Measurements from ENCODE around the gene STRAP. TPM values are rescaled to one million over a fixed set of nuclear protein-coding genes. Genes with fewer than 3 reads are reported as not detected.
"Not testable (repeated sequence)": the region's sequence is repeated elsewhere in the genome, so short reads cannot be mapped to it uniquely, and the experiment has no call there.

STRAP gene
- total and polyA plus RNA-seq, 4 donors = 64.1 to 238 (median 145) TPM

DNA sequence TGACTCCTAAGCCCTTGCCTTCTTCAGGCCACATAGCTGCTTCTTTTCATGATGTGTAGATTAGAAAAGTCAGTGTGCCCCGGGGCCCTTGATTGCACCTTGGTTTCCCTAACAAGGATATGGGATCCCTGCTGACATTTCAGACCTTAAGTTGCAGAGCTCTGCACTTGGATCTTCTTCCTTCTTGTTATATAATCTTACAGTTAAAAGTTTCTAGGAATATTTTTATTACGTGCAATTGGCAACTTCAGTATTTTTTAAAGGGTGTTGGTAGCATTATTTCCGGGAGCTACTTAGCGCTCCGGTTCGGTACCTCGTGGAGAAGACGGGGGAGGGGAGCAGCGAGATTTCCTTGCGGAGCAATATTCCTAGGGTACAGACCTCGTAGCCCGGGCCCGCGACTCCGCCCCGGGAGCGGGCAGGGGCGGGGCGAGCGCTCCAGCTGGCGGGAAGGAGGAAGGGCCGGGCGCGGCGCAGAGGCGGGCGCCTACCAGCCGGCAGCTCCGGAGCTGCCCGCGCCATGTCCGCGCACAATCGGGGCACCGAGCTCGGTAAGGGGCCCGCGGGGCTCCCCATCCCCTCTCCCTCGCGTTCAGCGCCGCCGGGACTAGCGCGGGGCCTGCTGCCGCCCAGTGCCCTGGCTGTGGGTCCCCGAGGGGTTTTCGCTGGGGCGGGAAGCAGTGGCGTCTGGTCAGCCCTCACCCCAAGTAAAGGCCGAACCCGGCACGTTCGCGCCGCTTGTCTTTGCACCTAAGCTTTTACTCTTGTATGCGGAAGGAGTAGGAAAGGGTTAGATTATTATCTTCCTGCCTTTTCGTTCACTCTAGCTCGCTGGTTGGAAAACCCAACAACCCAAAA is 28.9 kb downstream of the STRAP start, which contains the start of gene DERA:
TSS of gene DERA (plus strand) at position 469 of the 858 bp plus-strand sequence. CDS start at position 521, 52 bp downstream.
- no peaks in the 10 kb centered on the region for H3K9me3 ChIP-seq (ENCODE audit: control insufficient read depth, insufficient read depth, low read length)
- peak in 4 of 6 donors; percentile 59 to 91 (median 75) for DNase-seq (ENCODE audit: low read depth in 4 of 6, low spot score in 6 of 6)
- H3K4me1 ChIP-seq (ENCODE audit: control insufficient read depth, insufficient read depth, low read length) = no peaks in the 10 kb centered on the region
- peak within 1 kb of the TSS; percentile 76 for H3K4me3 ChIP-seq (ENCODE audit: low read depth, low read length)
- WGBS (ENCODE audit: insufficient coverage) = under 1% methylated on average over 48 of the region's 59 CpGs
- H3K27me3 ChIP-seq (ENCODE audit: control insufficient read depth, insufficient read depth, low read length) = no peaks in the 10 kb centered on the region
- peak within 1 kb of the TSS; percentile 89 for H3K27ac ChIP-seq (ENCODE audit: low read depth, low read length)
- no peaks in the 10 kb centered on the region for H3K36me3 ChIP-seq (ENCODE audit: control insufficient read depth, insufficient read depth, low read length)

DNA sequence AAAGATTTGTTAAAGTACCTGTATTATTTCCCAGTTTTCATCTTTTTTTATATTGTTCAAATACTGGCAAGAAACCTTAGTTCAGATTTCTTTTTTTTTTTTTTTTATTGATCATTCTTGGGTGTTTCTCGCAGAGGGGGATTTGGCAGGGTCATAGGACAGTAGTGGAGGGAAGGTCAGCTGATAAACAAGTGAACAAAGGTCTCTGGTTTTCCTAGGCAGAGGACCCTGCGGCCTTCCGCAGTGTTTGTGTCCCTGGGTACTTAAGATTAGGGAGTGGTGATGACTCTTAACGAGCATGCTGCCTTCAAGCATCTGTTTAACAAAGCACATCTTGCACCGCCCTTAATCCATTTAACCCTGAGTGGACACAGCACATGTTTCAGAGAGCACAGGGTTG is 29.7 kb downstream of the STRAP start:
- not testable (repeated sequence) for H3K4me1 ChIP-seq (ENCODE audit: control insufficient read depth, insufficient read depth, low read length); DNase-seq (ENCODE audit: low read depth in 4 of 6, low spot score in 6 of 6); H3K9me3 ChIP-seq (ENCODE audit: control insufficient read depth, insufficient read depth, low read length); H3K27me3 ChIP-seq (ENCODE audit: control insufficient read depth, insufficient read depth, low read length); H3K36me3 ChIP-seq (ENCODE audit: control insufficient read depth, insufficient read depth, low read length); H3K27ac ChIP-seq (ENCODE audit: low read depth, low read length)
- peak overlapping the region; percentile 76 for H3K4me3 ChIP-seq (ENCODE audit: low read depth, low read length)
- WGBS (ENCODE audit: insufficient coverage) = no CpG with 5 or more reads among the region's 5 CpGs

DNA sequence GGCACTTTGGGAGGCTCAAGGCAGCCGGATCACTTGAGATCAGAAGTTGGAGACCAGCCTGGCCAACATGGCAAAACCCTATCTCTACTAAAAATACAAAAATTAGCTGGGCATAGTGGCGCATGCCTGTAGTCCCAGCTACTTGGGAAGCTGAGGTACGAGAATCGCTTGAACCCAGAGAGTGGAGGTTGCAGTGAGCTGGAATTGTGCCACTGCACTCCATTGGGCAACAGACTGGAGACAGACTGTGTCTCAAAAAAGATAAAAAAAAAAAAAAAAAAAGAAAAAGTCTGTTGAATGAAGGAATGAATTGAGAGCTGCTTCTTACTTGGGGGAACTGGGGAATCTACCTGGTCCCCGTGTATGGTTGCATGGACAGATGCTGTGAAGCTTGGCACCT is 31.9 kb downstream of the STRAP start:
- not testable (repeated sequence) for H3K4me3 ChIP-seq (ENCODE audit: low read depth, low read length); H3K27me3 ChIP-seq (ENCODE audit: control insufficient read depth, insufficient read depth, low read length); H3K36me3 ChIP-seq (ENCODE audit: control insufficient read depth, insufficient read depth, low read length); DNase-seq (ENCODE audit: low read depth in 4 of 6, low spot score in 6 of 6); H3K4me1 ChIP-seq (ENCODE audit: control insufficient read depth, insufficient read depth, low read length); H3K9me3 ChIP-seq (ENCODE audit: control insufficient read depth, insufficient read depth, low read length); H3K27ac ChIP-seq (ENCODE audit: low read depth, low read length)
- WGBS (ENCODE audit: insufficient coverage) = 100% methylated on average over 2 of the region's 5 CpGs

DNA sequence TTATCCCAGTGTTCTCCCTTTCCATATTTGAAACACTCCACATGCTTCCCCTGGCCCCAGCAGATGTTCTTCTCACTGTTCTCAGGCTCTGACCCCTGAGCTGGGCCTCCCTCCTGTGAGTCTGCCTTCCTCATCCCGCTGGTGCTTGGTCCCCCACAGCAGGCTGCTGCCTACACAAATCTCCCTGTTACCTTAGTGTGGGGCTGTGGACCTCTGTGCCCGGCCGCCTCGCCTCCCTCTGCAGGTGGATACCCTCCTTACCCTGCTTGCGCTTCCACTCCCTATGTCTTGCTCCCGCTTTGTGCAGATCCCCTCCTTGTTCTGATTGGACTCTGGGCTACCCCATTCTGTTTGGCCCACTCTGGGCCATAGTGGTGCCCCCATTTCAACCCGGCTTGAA is 35.9 kb downstream of the STRAP start:
- H3K9me3 ChIP-seq (ENCODE audit: control insufficient read depth, insufficient read depth, low read length) = peaks cover 1% of the 10 kb centered on the region
- no peak for DNase-seq (ENCODE audit: low read depth in 4 of 6, low spot score in 6 of 6)
- no peaks in the 10 kb centered on the region for H3K27me3 ChIP-seq (ENCODE audit: control insufficient read depth, insufficient read depth, low read length)
- H3K4me1 ChIP-seq (ENCODE audit: control insufficient read depth, insufficient read depth, low read length) = peaks cover 5% of the 10 kb centered on the region
- H3K27ac ChIP-seq (ENCODE audit: low read depth, low read length) = no peak overlapping the region
- H3K4me3 ChIP-seq (ENCODE audit: low read depth, low read length) = no peak overlapping the region
- peaks cover 2% of the 10 kb centered on the region for H3K36me3 ChIP-seq (ENCODE audit: control insufficient read depth, insufficient read depth, low read length)
- 84% methylated on average over 6 of the region's 7 CpGs for WGBS (ENCODE audit: insufficient coverage)

DNA sequence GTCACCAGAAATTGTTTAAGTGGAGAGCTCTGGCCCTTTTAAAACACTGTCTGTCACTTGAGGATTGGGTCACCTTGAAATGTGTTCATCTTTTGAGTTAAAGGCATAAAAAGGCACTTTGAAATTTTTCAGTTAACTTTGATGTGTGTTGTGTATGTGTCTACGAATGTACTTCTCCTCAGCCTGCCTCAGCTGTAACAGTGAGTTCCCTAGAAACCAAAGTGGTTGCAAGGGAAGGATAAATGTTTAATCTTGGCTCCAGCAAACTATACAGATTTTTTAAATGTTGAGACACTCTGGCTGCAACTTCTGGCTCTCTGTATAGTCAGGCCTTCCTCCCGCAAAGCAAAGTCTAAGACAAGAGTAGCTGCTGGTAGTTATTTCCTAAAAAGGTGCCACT is 37.2 kb downstream of the STRAP start:
- Histone ChIP-seq H3K36me3 (ENCODE audit: control insufficient read depth, insufficient read depth, low read length) (peaks cover 2% of the 10 kb centered on the region), H3K9me3 (ENCODE audit: control insufficient read depth, insufficient read depth, low read length) (peaks cover 1% of the 10 kb centered on the region), H3K4me1 (ENCODE audit: control insufficient read depth, insufficient read depth, low read length) (peaks cover 5% of the 10 kb centered on the region), H3K27me3 (ENCODE audit: control insufficient read depth, insufficient read depth, low read length) (no peaks in the 10 kb centered on the region), H3K27ac (ENCODE audit: low read depth, low read length) (peak overlapping the region; percentile 22), H3K4me3 (ENCODE audit: low read depth, low read length) (no peak overlapping the region)
- WGBS (ENCODE audit: insufficient coverage) = no CpG with 5 or more reads among the region's 2 CpGs
- peak in 2 of 6 donors; percentile 26 to 49 for DNase-seq (ENCODE audit: low read depth in 4 of 6, low spot score in 6 of 6)

DNA sequence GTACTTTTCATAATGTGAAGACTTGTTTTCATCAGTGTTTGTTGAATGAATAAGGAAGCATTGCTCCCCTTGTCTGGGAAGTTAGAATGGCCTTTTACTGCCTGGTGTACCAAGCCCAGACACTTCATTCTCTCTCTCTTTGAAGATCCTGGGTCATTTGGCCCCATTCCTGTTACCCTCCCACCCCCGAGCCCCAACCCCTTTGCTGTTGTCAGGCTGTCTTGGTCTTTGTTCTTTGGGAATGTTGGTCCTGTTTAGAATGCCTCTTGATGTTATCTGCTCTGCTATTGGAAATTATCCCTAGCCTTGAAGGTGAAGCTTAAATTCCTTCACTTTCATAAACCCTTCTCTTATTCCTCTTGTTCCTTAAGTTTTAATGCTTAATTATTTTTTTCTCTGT is 42.8 kb downstream of the STRAP start:
- Histone ChIP-seq H3K4me3 (ENCODE audit: low read depth, low read length) (no peak overlapping the region), H3K27ac (ENCODE audit: low read depth, low read length) (no peak overlapping the region), H3K4me1 (ENCODE audit: control insufficient read depth, insufficient read depth, low read length) (peaks cover 6% of the 10 kb centered on the region), H3K9me3 (ENCODE audit: control insufficient read depth, insufficient read depth, low read length) (peaks cover 1% of the 10 kb centered on the region), H3K27me3 (ENCODE audit: control insufficient read depth, insufficient read depth, low read length) (no peaks in the 10 kb centered on the region), H3K36me3 (ENCODE audit: control insufficient read depth, insufficient read depth, low read length) (no peaks in the 10 kb centered on the region)
- WGBS (ENCODE audit: insufficient coverage) = no CpG with 5 or more reads among the region's 1 CpG
- DNase-seq (ENCODE audit: low read depth in 4 of 6, low spot score in 6 of 6) = no peak

DNA sequence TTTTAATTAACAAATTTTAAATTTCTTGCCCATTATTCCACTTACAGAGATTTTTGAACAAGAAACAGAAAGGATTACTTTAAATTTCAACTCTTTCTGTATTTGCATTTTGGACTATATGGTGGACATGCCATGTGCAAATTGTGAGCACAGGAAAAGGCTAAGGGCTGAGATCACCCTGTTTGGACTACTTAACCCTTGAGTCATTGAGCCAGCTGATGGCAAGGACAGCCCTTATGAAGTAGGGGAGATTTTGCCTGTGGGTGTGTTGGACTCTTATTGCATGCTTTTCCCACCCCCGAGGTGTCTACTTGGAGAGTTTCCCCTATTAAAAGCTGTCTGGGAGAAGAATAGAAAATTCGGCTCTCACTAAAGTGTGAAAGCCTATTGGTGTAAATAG is 46.2 kb downstream of the STRAP start:
- 58% methylated on average over 2 of the region's 2 CpGs for WGBS (ENCODE audit: insufficient coverage)
- Histone ChIP-seq H3K27ac (ENCODE audit: low read depth, low read length) (no peak overlapping the region), H3K36me3 (ENCODE audit: control insufficient read depth, insufficient read depth, low read length) (no peaks in the 10 kb centered on the region), H3K4me1 (ENCODE audit: control insufficient read depth, insufficient read depth, low read length) (peaks cover 6% of the 10 kb centered on the region), H3K4me3 (ENCODE audit: low read depth, low read length) (no peak overlapping the region), H3K27me3 (ENCODE audit: control insufficient read depth, insufficient read depth, low read length) (no peaks in the 10 kb centered on the region), H3K9me3 (ENCODE audit: control insufficient read depth, insufficient read depth, low read length) (no peaks in the 10 kb centered on the region)
- no peak for DNase-seq (ENCODE audit: low read depth in 4 of 6, low spot score in 6 of 6)

DNA sequence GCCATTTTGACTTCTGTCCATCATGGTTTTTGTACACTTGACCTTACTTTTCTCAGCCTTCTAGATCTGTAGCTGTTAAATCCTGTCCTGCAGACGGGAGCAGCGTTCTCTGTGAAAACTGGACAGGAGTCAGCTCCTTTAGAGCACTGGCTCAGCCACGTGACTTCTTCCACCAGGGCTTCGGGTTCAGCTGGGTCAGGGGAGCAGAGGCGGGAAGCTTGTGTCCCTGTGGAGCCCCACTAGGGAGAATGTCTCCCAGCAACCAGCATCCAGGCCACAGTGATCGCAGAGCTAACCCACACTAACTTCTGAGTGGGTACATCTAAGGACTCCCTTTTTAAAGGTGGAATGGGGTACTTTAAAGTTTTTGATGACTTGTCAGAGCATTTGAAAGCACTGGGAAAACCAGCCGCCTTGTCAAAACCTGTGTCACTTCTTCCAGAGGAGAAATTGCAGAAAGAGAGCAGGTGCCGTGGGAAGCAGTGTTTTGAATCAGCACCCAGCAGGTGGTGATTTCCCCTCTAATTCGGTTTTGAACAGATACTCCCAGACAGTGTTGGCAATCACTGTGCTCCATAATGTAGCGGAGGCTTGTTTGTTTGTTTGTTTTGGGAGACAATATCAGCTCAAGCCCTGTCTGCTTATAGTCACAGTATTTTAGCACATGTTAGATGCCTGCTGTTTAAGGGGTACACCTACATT is 46.8 kb downstream of the STRAP start:
- 34% methylated on average over 7 of the region's 10 CpGs for WGBS (ENCODE audit: insufficient coverage)
- Histone ChIP-seq H3K4me3 (ENCODE audit: low read depth, low read length) (no peak overlapping the region), H3K9me3 (ENCODE audit: control insufficient read depth, insufficient read depth, low read length) (no peaks in the 10 kb centered on the region), H3K4me1 (ENCODE audit: control insufficient read depth, insufficient read depth, low read length) (peaks cover 6% of the 10 kb centered on the region), H3K36me3 (ENCODE audit: control insufficient read depth, insufficient read depth, low read length) (no peaks in the 10 kb centered on the region), H3K27me3 (ENCODE audit: control insufficient read depth, insufficient read depth, low read length) (no peaks in the 10 kb centered on the region), H3K27ac (ENCODE audit: low read depth, low read length) (no peak overlapping the region)
- peak in 2 of 6 donors; percentile 35 to 55 for DNase-seq (ENCODE audit: low read depth in 4 of 6, low spot score in 6 of 6)

DNA sequence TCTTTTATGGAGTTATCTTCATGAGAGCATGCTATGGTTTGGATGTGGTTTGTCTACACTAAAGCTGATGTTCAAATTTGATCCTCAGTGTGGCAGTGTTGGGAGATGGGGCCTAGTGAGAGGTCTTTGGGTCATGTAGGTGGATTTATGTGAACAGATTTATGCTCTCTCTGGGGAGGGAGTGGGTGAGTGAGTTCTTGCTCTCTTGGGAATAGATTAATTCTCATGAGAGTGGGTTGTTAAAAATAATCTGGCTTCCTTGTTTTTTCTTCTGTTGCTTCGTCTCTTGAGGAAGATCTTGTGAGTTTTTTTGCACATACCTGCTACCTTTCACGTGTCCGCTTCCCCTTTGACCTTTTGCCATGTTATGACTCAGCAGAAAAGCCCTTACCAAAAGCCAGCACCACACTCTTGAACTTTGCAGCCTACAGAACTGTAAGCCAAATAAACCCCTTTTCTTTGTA is 49.4 kb downstream of the STRAP start:
- no peak for DNase-seq (ENCODE audit: low read depth in 4 of 6, low spot score in 6 of 6)
- Histone ChIP-seq H3K27me3 (ENCODE audit: control insufficient read depth, insufficient read depth, low read length) (no peaks in the 10 kb centered on the region), H3K9me3 (ENCODE audit: control insufficient read depth, insufficient read depth, low read length) (no peaks in the 10 kb centered on the region), H3K27ac (ENCODE audit: low read depth, low read length) (no peak overlapping the region), H3K4me1 (ENCODE audit: control insufficient read depth, insufficient read depth, low read length) (peaks cover 6% of the 10 kb centered on the region), H3K4me3 (ENCODE audit: low read depth, low read length) (no peak overlapping the region), H3K36me3 (ENCODE audit: control insufficient read depth, insufficient read depth, low read length) (no peaks in the 10 kb centered on the region)
- no CpG with 5 or more reads among the region's 3 CpGs for WGBS (ENCODE audit: insufficient coverage)

All from spinal cord (tissue), 10 donors.